ENCODE measurements around the gene BCL2L15. TPM values are rescaled to one million over a fixed set of nuclear protein-coding genes. Genes with fewer than 3 reads are reported as not detected.

Gene BCL2L15
- total and polyA plus RNA-seq, 2 of the 8 experiments (the other 6 are each of a cell fraction or from before 2014, with no cell fraction given) = 0.32 to 0.36 TPM

- no peak overlapping the region for H2BK15ac ChIP-seq (ENCODE audit: low read length)
- H2AK5ac ChIP-seq (ENCODE audit: low read depth, low read length) = no peak overlapping the region
- H3K23ac ChIP-seq (ENCODE audit: insufficient read length) = no peak overlapping the region
- 87% methylated on average over 3 of the region's 3 CpGs; no CpG with 5 or more reads in 1 of the 2 experiments for WGBS, 2 experiments (ENCODE audit: extremely low coverage in 1 of 2, insufficient coverage in 1 of 2, insufficient read length in 1 of 2, insufficient replicate concordance in 2 of 2, low coverage in 1 of 2, low lambda C conversion rate in 2 of 2, missing lambda C conversion rate in 1 of 2)
- no peak overlapping the region for H3K56ac ChIP-seq (replicated peaks; ENCODE audit: insufficient read length, low read depth, low read length)
- no peak overlapping the region for H2BK5ac ChIP-seq (ENCODE audit: low read depth, low read length)
- ChIA-PET CTCF (ENCODE audit: partially characterized antibody) (no interaction called here), POLR2A (ENCODE audit: partially characterized antibody) (interaction anchor here (0.7 to 1.2 kb wide), 2 partner anchors 9 to 18 kb away, joined by 3 read pairs; no protein-coding TSS in a partner anchor)
- no peak overlapping the region for H3K14ac ChIP-seq (ENCODE audit: insufficient read length)
- no peaks in the 10 kb centered on the region for H4K20me1 ChIP-seq (replicated peaks in 1 of 2; ENCODE audit: control insufficient read depth in 1 of 2, insufficient read depth in 2 of 2, low read length in 2 of 2)
- H3K27me3 ChIP-seq (replicated peaks in 1 of 4; ENCODE audit: control insufficient read depth in 3 of 4, extremely low read depth in 1 of 4, insufficient read depth in 3 of 4, low read length in 3 of 4) = no peaks in the 10 kb centered on the region
- no peak for FAIRE-seq
- no peak overlapping the region for H3K4ac ChIP-seq (replicated peaks; ENCODE audit: insufficient read length, low read depth, low read length)
- no peaks in the 10 kb centered on the region for H3K79me1 ChIP-seq (ENCODE audit: low read depth, low read length)
- H2BK20ac ChIP-seq (ENCODE audit: low read length) = no peak overlapping the region
- H3K23me2 ChIP-seq (ENCODE audit: low read depth, low read length) = no peaks in the 10 kb centered on the region
- no peak overlapping the region for H3K27ac ChIP-seq (ENCODE audit: low read depth, low read length)
- no peak overlapping the region for H3K9ac ChIP-seq (replicated peaks in 1 of 4; ENCODE audit: extremely low read depth in 1 of 4, low read depth in 3 of 4, low read length in 3 of 4)
- H2AFZ ChIP-seq (ENCODE audit: low read length) = no peak overlapping the region
- H3K4me3 ChIP-seq (ENCODE audit: extremely low read depth in 1 of 4, insufficient read depth in 2 of 4, low read depth in 3 of 4, low read length in 4 of 4) = no peak overlapping the region
- no peak overlapping the region for H3K18ac ChIP-seq (ENCODE audit: extremely low read depth, low read length)
- no peaks in the 10 kb centered on the region for H3K79me2 ChIP-seq (ENCODE audit: control insufficient read depth in 1 of 2, insufficient read depth in 2 of 2, low read length in 2 of 2)
- no peak overlapping the region for H2BK120ac ChIP-seq (replicated peaks; ENCODE audit: low read depth, low read length)
- H3K36me3 ChIP-seq (ENCODE audit: control insufficient read depth in 2 of 4, insufficient read depth in 4 of 4, low read length in 3 of 4) = peaks cover 0 to 5% (median 2%) of the 10 kb centered on the region in 4 experiments; a peak in 3 of 8 replicates
- H3K4me2 ChIP-seq (ENCODE audit: insufficient read depth in 1 of 2, low read depth in 2 of 2, low read length in 2 of 2) = no peak overlapping the region
- H3K4me1 ChIP-seq (replicated peaks in 1 of 4; ENCODE audit: control insufficient read depth in 3 of 4, insufficient read depth in 4 of 4, low read length in 3 of 4) = no peaks in the 10 kb centered on the region
- no peak overlapping the region for H4K5ac ChIP-seq (ENCODE audit: insufficient read length, low read depth, low read length)
- no peaks in the 10 kb centered on the region for H3K9me3 ChIP-seq (ENCODE audit: insufficient read depth in 2 of 2, low read depth in 1 of 2, low read length in 1 of 2)
- no peak overlapping the region for H4K8ac ChIP-seq (ENCODE audit: extremely low read depth, insufficient read depth, low read length)
- no peak overlapping the region for H2BK12ac ChIP-seq (ENCODE audit: low read depth, low read length)
- no peak for DNase-seq (ENCODE audit: low read depth in 1 of 2, low spot score in 2 of 2)
- H4K91ac ChIP-seq (replicated peaks; ENCODE audit: insufficient read length, low read length) = no peak overlapping the region
- TF ChIP-seq YY1 (IDR thresholded peaks at IDR 0.05; ENCODE audit: low read depth, low read length) (no peak), RXRA (IDR thresholded peaks at IDR 0.05; ENCODE audit: insufficient read depth, low read depth, low read length) (no peak)
These were observed 5.9 kb upstream of the BCL2L15 start for GRCh38 chr1:113893267-113893666.
